GM10248 (cell line): ENCODE data around the gene AGMAT.

Experiments used
- CTCF ChIA-PET: fragments of 300-600 bp; sonication (Branson Sonifier 250); formaldehyde crosslinking; extraction: SDS; loops from one replicate; lab custom pipeline; 2021; ENCODE audit warnings: antibody characterized with exemption; lab: Yijun Ruan, JAX
- POLR2A ChIA-PET: fragments of 350-650 bp; sonication (Branson Sonifier 250); formaldehyde crosslinking; extraction: SDS; loops from one replicate; lab custom pipeline; 2020; ENCODE audit warnings: antibody characterized with exemption; lab: Yijun Ruan, JAX
- DNase-seq: peaks from one replicate; pipeline ENCODE4 v3.0.0; 2012; ENCODE audit errors: extremely low spot score
- TF ChIP-seq, protein P1 (sequence below): IDR thresholded peaks from 2 replicates; pipeline ENCODE4 v1.5.1; 2012; ENCODE audit warnings: mild to moderate bottlenecking, low read depth; ENCODE audit errors: extremely low read depth, missing control alignments, control extremely low read depth

The AGMAT gene

DNA sequence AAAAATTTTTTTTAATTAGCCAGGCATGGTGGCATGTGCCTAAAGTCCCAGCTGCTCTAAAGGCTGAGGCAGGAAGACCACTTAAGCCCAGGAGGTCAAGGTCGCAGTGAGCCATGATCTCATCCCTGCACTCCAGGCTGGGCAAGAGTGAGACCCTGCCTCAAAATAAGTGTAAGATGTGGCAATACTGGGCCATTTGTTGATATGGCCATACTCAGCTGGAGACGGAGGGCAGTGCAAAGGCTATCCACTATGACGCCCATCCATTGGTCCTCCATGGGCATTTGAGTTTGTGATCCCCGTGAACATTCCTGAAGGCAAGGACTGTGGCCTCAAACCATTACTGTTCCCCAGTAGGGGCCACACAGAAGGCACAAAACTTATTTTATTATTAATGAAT, 62.3 kb downstream of the AGMAT start:
- TF ChIP-seq, protein P1, sequence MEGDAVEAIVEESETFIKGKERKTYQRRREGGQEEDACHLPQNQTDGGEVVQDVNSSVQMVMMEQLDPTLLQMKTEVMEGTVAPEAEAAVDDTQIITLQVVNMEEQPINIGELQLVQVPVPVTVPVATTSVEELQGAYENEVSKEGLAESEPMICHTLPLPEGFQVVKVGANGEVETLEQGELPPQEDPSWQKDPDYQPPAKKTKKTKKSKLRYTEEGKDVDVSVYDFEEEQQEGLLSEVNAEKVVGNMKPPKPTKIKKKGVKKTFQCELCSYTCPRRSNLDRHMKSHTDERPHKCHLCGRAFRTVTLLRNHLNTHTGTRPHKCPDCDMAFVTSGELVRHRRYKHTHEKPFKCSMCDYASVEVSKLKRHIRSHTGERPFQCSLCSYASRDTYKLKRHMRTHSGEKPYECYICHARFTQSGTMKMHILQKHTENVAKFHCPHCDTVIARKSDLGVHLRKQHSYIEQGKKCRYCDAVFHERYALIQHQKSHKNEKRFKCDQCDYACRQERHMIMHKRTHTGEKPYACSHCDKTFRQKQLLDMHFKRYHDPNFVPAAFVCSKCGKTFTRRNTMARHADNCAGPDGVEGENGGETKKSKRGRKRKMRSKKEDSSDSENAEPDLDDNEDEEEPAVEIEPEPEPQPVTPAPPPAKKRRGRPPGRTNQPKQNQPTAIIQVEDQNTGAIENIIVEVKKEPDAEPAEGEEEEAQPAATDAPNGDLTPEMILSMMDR, result no peak
- DNase-seq, result no peak
- ChIA-PET POLR2A (no interaction called here), CTCF (no interaction called here)
